ENCODE measurements around the gene ANKRD13B. TPM values are rescaled to one million over a fixed set of nuclear protein-coding genes. Genes with fewer than 3 reads are reported as not detected.

ANKRD13B gene
- total and polyA plus RNA-seq, 2 of the 13 experiments (the other 11 are each of a cell fraction or from before 2014, with no cell fraction given): 1.7 to 1.8 TPM

DNA sequence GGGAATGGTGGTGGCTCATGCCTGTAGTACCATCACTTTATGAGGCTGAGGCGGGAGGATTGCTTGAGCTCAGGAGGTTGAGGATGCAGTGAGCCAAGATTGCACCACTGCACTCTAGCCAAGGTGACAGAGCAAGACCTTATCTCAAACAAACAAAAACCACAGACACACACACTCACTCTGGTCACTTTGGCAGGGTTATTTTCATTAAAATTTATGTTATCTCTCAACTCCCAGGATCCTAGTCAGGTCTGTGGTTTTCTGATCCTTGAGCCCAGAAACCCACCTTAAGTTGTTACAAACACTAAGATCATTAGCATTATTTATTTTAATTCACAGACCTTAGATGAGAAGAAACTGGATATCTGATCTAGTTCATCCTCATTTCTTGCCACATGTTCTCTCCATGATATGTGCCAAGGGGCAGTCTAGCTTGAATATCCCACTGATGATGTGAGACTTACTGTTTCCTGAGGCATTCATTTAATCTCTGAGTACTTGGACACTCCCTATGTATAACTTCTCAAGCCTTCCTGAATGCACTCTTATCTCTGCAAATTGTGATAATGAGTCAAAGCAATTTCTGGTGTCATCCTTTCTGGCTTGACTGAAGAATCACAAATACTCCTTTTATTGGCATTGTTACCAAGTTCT lies 35.7 kb upstream of the ANKRD13B start:
- ChIA-PET CTCF (ENCODE audit: low intra/inter-chr PET ratio, low total read pairs) (no interaction called here), POLR2A (interaction anchor here (2.1 kb wide), 1 partner anchor 10 kb away, joined by 24 read pairs; the partner anchor contains the start of gene ABHD15)
- FAIRE-seq (peak; percentile 40), ATAC-seq (no peak), DNase-seq (ENCODE audit: low spot score) (no peak)
- intact Hi-C loops (cut with micrococcal nuclease; ENCODE audit: unreplicated experiment): no loop called here
- no TSS peak for BruUV-seq (replicated peaks)
- H3K27ac ChIP-seq (ENCODE audit: extremely low read length, insufficient read depth, low read length): no peak overlapping the region
- no peaks in the 10 kb centered on the region for H3K79me2 ChIP-seq (ENCODE audit: insufficient read depth, low read length)
- no peak overlapping the region for H3K4me3 ChIP-seq (replicated peaks in 1 of 3; ENCODE audit: insufficient read depth in 1 of 3, low read depth in 2 of 3, low read length in 3 of 3)
- H4K20me1 ChIP-seq (ENCODE audit: insufficient read depth, low read length): 0 out of 2 replicates have a peak, but pooled peaks cover 2% of the 10 kb centered on the region
- in situ Hi-C loops (cut with HindIII; ENCODE audit: extremely low pct_ligation_motif_present, low pct_unique_long_range_greater_than_20kb): no loop called here
- H3K4me2 ChIP-seq (ENCODE audit: low read depth, low read length): no peak overlapping the region
- no peak overlapping the region for H3K9ac ChIP-seq (ENCODE audit: insufficient read depth, low read depth, low read length)
- H2AFZ ChIP-seq (ENCODE audit: low read length): no peak overlapping the region
- no peaks in the 10 kb centered on the region; a peak in 1 of 5 replicates for H3K36me3 ChIP-seq (replicated peaks in 1 of 2; ENCODE audit: control insufficient read depth in 1 of 2, insufficient read depth in 2 of 2, low read length in 2 of 2)
- H3K4me1 ChIP-seq (ENCODE audit: insufficient read depth, low read length): peaks cover 39% of the 10 kb centered on the region
- no peaks in the 10 kb centered on the region for H3K9me3 ChIP-seq (ENCODE audit: low read length)
- WGBS (ENCODE audit: low lambda C conversion rate): 40% methylated on average over 1 of the region's 1 CpG
- TF ChIP-seq NCOA2 (CRISPR knock-in tag; IDR thresholded peaks at IDR 0.05): no peak
- TF ChIP-seq CEBPB (IDR thresholded peaks at IDR 0.05; ENCODE audit: borderline replicate concordance, low read depth, low read length): peak; percentile 27; the same call in 1 of the 2 replicates
- TF ChIP-seq SNRNP70 (IDR thresholded peaks at IDR 0.05; ENCODE audit: low read depth, low read length): no peak
- TF ChIP-seq, protein P1, sequence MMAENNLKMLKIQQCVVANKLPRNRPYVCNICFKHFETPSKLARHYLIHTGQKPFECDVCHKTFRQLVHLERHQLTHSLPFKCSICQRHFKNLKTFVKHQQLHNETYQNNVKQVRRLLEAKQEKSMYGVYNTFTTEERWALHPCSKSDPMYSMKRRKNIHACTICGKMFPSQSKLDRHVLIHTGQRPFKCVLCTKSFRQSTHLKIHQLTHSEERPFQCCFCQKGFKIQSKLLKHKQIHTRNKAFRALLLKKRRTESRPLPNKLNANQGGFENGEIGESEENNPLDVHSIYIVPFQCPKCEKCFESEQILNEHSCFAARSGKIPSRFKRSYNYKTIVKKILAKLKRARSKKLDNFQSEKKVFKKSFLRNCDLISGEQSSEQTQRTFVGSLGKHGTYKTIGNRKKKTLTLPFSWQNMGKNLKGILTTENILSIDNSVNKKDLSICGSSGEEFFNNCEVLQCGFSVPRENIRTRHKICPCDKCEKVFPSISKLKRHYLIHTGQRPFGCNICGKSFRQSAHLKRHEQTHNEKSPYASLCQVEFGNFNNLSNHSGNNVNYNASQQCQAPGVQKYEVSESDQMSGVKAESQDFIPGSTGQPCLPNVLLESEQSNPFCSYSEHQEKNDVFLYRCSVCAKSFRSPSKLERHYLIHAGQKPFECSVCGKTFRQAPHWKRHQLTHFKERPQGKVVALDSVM (CRISPR knock-in tag; IDR thresholded peaks at IDR 0.05): peak; percentile 91
- 0 out of 2 replicates have a peak, but pooled peaks have one; percentile 18 for TF ChIP-seq CEBPG (CRISPR knock-in tag; IDR thresholded peaks at IDR 0.05)
- TF ChIP-seq, protein P2, sequence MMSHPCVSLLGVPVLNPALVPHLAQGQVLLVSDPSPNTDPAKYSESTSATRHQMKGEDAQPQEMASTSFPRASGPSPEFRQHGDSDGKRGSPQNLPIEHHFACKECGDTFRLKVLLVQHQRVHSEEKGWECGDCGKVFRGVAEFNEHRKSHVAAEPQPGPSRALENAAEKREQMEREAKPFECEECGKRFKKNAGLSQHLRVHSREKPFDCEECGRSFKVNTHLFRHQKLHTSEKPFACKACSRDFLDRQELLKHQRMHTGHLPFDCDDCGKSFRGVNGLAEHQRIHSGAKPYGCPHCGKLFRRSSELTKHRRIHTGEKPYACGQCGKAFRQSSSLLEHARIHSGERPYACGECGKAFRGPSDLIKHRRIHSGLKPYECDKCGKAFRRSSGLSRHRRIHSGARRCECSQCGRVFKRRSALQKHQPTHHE (CRISPR knock-in tag; IDR thresholded peaks at IDR 0.05; ENCODE audit: borderline replicate concordance): no peak
- TF ChIP-seq PLRG1 (conservative IDR thresholded peaks at IDR 0.05): no peak
- TF ChIP-seq SIX4 (CRISPR knock-in tag; IDR thresholded peaks at IDR 0.05): no peak
- TF ChIP-seq, protein P3, sequence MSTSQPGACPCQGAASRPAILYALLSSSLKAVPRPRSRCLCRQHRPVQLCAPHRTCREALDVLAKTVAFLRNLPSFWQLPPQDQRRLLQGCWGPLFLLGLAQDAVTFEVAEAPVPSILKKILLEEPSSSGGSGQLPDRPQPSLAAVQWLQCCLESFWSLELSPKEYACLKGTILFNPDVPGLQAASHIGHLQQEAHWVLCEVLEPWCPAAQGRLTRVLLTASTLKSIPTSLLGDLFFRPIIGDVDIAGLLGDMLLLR (CRISPR knock-in tag; IDR thresholded peaks at IDR 0.05): no peak
- no peak for TF ChIP-seq ZEB1 (IDR thresholded peaks at IDR 0.05; ENCODE audit: insufficient replicate concordance, low read depth)
- TF ChIP-seq CBX5 (CRISPR knock-in tag; IDR thresholded peaks at IDR 0.05; ENCODE audit: borderline replicate concordance): no peak
- no peak for TF ChIP-seq HOXA7 (CRISPR knock-in tag; IDR thresholded peaks at IDR 0.05)
- H3K27me3 ChIP-seq (ENCODE audit: control insufficient read depth in 1 of 2, insufficient read depth in 2 of 2, low read length in 2 of 2): peaks cover 0 to 10% of the 10 kb centered on the region in 2 experiments; a peak in 2 of 5 replicates

Measured in HepG2 (cell line).